Prostate gland (tissue), 2 donors: ENCODE data around the gene PIP5K1C. TPM values are rescaled to one million over a fixed set of nuclear protein-coding genes. Genes with fewer than 3 reads are reported as not detected.

Experiments used
- DNase-seq: peaks from one replicate; pipeline ENCODE4 v3.0.0-alpha.2; 2019; ENCODE audit warnings: low spot score
- H3K27ac ChIP-seq, 2 donors: fragments of 200-600 bp; sonication (generic); 2 replicates each; pipeline ENCODE4 v1.5.1; 2017 to 2019
- H3K27me3 ChIP-seq: fragments of 200-600 bp; sonication (generic); replicated peaks from 2 replicates; pipeline ENCODE4 v1.5.1; 2019; ENCODE audit not compliant: insufficient read depth
- H3K36me3 ChIP-seq, 2 donors: fragments of 200-600 bp; sonication (generic); 1 replicate in 1 of 2; 2 replicates in 1 of 2; pipeline versions ENCODE4 v1.5.1 to v1.8.1; 2017 to 2019
- H3K4me1 ChIP-seq: fragments of 200-600 bp; sonication (generic); replicated peaks from 2 replicates; pipeline ENCODE4 v1.5.1; 2019
- H3K4me3 ChIP-seq, 2 donors: fragments of 200-600 bp; sonication (generic); 2 replicates each; pipeline ENCODE4 v1.5.1; 2017 to 2019
- H3K9me3 ChIP-seq: fragments of 200-600 bp; sonication (generic); 2 replicates; pipeline ENCODE4 v1.5.1; 2017
- POLR2A ChIP-seq: fragments of 450-650 bp; IDR thresholded peaks from one replicate; pipeline ENCODE4 v1.6.1; 2016; ENCODE audit warnings: antibody characterized with exemption, mild to moderate bottlenecking
- POLR2AphosphoS5 ChIP-seq: sonication (generic); formaldehyde crosslinking; IDR thresholded peaks from one replicate; pipeline ENCODE4 v1.6.1; 2017; ENCODE audit warnings: antibody characterized with exemption
- WGBS: methylation state at CpG from one replicate; pipeline ENCODE4 v1.1.5; 2018; 5-methylcytosine and 5-hydroxymethylcytosine counted together
- intact Hi-C: fragments of 100-400 bp; cut with DNase I; formaldehyde crosslinking; loops from one replicate; pipeline ENCODE4 v1.14.2; 2022
- total RNA-seq, 2 donors: library from RNA; depleted of rRNA; stranded (reverse); fragments of >200 nt; gene quantifications; one replicate each; pipeline ENCODE4 v1.1.0, GENCODE V29; 2016
- TF ChIP-seq, protein P1 (sequence below), 4 experiments: fragments of 200-600 bp in 2 of 4; fragments of 450-650 bp in 2 of 4; sonication (generic) in 2 of 4; IDR thresholded peaks; 1 replicate in 3 of 4; 2 replicates in 1 of 4; pipeline ENCODE4 v1.5.1; 2016 to 2019; ENCODE audit warnings: antibody characterized with exemption in 4 of 4, mild to moderate bottlenecking in 2 of 4, moderate library complexity in 2 of 4

The PIP5K1C gene
- total RNA-seq, 2 donors from 2014 or later, result 34.3 to 75.5 TPM

DNA sequence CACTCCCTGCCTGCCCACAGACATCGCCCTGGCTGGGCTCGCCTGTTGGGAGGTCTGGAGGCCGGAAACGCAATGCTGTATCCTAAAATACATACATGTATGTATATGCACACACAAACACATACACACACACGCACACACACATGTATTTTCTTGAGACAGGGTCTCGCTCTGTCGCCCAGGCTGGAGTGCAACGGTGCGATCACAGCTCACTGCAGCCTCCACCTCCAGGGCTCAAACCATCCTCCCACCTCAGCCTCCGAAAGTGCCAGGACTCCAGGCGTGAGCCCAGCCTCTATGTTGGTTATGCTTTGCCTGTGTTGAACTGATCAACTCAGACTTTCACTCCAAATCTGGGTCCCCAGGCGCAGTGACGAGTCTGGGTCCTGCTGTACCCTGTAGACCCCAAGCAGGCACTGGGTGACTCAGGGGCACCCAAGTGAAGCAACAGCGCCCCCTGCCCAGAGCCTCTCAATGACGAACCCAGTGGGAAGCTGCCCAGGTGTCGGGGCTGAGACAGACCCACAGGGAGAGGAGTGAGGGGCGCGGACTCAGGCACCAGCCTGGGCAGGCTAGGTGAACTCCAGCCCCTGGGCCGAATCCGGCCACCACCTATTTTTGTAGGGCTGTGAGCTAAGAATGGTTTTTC, 46.3 kb downstream of the PIP5K1C start:
- Histone ChIP-seq H3K27ac (no peak overlapping the region), H3K9me3 (no peaks in the 10 kb centered on the region), H3K4me3 (no peak overlapping the region), H3K4me1 (no peaks in the 10 kb centered on the region), H3K36me3 (peaks cover 7 to 32% of the 10 kb centered on the region in 2 donors), H3K27me3 (no peaks in the 10 kb centered on the region)
- TF ChIP-seq, protein P1, sequence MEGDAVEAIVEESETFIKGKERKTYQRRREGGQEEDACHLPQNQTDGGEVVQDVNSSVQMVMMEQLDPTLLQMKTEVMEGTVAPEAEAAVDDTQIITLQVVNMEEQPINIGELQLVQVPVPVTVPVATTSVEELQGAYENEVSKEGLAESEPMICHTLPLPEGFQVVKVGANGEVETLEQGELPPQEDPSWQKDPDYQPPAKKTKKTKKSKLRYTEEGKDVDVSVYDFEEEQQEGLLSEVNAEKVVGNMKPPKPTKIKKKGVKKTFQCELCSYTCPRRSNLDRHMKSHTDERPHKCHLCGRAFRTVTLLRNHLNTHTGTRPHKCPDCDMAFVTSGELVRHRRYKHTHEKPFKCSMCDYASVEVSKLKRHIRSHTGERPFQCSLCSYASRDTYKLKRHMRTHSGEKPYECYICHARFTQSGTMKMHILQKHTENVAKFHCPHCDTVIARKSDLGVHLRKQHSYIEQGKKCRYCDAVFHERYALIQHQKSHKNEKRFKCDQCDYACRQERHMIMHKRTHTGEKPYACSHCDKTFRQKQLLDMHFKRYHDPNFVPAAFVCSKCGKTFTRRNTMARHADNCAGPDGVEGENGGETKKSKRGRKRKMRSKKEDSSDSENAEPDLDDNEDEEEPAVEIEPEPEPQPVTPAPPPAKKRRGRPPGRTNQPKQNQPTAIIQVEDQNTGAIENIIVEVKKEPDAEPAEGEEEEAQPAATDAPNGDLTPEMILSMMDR (IDR thresholded peaks at IDR 0.05), result no peak
- no peak for TF ChIP-seq POLR2A
- no peak for TF ChIP-seq POLR2AphosphoS5
- intact Hi-C loops, result no loop called here
- DNase-seq, result no peak
- WGBS, result 94% methylated on average over 20 of the region's 20 CpGs

DNA sequence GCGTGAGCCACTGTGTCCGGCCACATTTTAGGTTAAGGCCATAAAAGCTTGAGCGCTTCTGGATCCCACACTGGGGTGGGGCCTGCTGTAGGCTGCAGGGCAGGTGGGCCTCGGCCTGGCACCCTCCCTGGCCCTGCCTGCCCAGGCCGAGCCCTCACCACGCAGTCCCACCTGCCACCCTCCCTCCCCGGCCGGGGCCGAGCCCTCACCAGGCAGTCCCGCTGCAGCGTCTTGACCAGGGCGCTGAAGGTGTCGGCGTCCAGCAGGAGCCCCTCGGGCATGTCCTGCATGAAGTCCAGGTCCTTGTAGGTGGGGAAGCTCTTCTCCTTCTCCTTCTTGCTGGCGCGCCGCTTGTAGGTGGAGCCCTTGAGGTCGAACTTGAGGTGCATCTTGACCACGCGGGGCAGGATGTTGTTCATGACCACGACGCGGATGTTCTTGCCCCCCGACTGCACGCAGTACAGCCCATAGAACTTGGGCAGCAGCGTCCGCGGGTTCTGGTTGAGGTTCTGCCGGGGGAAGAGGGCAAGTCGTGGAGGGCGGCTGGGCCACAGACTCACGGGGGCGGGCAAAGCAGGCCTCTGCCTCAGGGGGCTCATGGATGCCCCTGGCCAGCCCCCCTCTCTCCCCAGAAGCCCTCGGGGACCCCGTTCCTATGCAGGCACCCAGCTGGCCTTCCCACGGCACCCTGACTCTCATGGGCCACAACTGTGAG, 47.0 kb downstream of the PIP5K1C start:
- WGBS, result 89% methylated on average over 36 of the region's 37 CpGs
- intact Hi-C loops, result no loop called here
- H3K4me3 ChIP-seq, result no peak overlapping the region
- TF ChIP-seq, protein P1 (IDR thresholded peaks at IDR 0.05), result no peak
- TF ChIP-seq POLR2AphosphoS5 (no peak), POLR2A (no peak)
- no peak overlapping the region for H3K27ac ChIP-seq
- DNase-seq, result no peak
- no peaks in the 10 kb centered on the region for H3K4me1 ChIP-seq
- H3K27me3 ChIP-seq, result no peaks in the 10 kb centered on the region
- peaks cover 7 to 32% of the 10 kb centered on the region in 2 donors for H3K36me3 ChIP-seq
- no peaks in the 10 kb centered on the region for H3K9me3 ChIP-seq

DNA sequence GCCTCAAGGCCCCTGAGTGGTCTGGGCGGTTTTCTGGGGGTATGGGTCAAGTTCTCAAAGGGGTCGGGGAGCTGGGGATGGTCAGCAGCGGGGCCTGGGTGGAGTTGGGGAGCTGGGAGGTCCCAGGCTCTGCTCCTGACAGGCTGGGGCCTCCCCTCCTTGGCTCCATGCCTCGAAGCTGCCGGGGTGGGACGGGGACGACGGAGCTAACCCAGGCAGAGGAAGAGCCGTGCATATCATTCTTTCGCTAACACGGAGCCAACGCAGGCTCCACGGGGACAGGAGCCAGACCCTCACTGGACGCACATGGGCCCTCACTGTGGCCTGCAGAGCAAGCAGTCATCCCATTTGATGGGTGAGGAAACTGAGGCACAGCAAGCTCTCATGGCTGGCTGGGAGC, 47.8 kb downstream of the PIP5K1C start:
- H3K27me3 ChIP-seq, result no peaks in the 10 kb centered on the region
- H3K36me3 ChIP-seq, result peaks cover 7 to 29% of the 10 kb centered on the region in 2 donors
- no peak overlapping the region for H3K27ac ChIP-seq
- H3K4me1 ChIP-seq, result no peaks in the 10 kb centered on the region
- 92% methylated on average over 12 of the region's 14 CpGs for WGBS
- intact Hi-C loops, result no loop called here
- no peak for TF ChIP-seq POLR2A
- no peak for TF ChIP-seq POLR2AphosphoS5
- TF ChIP-seq, protein P1 (IDR thresholded peaks at IDR 0.05), result no peak
- DNase-seq, result no peak
- H3K4me3 ChIP-seq, result no peak overlapping the region
- no peaks in the 10 kb centered on the region for H3K9me3 ChIP-seq

DNA sequence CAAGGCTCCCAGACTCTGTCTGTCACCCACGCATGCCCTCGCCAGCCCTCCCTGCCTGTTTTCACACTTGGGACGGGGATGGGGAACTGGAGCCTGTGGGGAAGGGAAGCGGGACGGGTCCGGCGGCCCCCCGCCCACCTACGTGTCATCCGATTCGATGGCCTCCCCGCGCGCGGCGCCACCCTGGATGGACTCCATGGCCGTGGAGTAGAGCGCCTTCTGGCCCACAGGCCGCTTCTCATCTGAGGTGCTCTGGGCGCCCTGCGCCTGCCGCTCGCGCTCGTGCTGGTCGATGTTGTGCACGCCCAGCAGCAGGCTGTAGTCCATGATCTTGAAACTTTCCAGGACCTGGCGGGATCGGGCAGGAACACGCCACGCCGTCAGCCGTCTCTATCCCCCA, 48.6 kb downstream of the PIP5K1C start:
- DNase-seq, result no peak

More for the DNA sequence above, 48.6 kb downstream of the PIP5K1C start:
- Histone ChIP-seq H3K36me3 (peaks cover 7 to 21% of the 10 kb centered on the region in 2 donors), H3K4me1 (no peaks in the 10 kb centered on the region), H3K27ac (no peak overlapping the region), H3K27me3 (no peaks in the 10 kb centered on the region), H3K4me3 (no peak overlapping the region), H3K9me3 (no peaks in the 10 kb centered on the region)
- WGBS, result 97% methylated on average over 33 of the region's 33 CpGs
- TF ChIP-seq POLR2A, result no peak
- TF ChIP-seq, protein P1 (IDR thresholded peaks at IDR 0.05), result no peak
- no peak for TF ChIP-seq POLR2AphosphoS5
- intact Hi-C loops, result no loop called here
